ENCODE results near the gene POLR2J3. TPM values are rescaled to one million over a fixed set of nuclear protein-coding genes. Genes with fewer than 3 reads are reported as not detected.
"Not testable (repeated sequence)": the region's sequence is repeated elsewhere in the genome, so short reads cannot be mapped to it uniquely, and the experiment has no call there.

POLR2J3 gene
- total RNA-seq = 19.8 TPM
- polyA plus RNA-seq (ENCODE audit: insufficient read depth in 1 of 8, insufficient read length in 8 of 8, low replicate concordance in 1 of 8) = 10 to 100 TPM; 40.2 to 66.3 (median 55.7) TPM
- long read RNA-seq, donor 1, full-length matches to known transcripts = 5 of 5 reads
- long read RNA-seq, donor 1, partial matches to known transcripts = 0 of 5 reads
- long read RNA-seq, donor 1, other reads (novel, unspliced or antisense) = 0 of 5 reads
- long read RNA-seq, donor 2, partial matches to known transcripts = 0 of 1 reads
- long read RNA-seq, donor 2, other reads (novel, unspliced or antisense) = 0 of 1 reads
- long read RNA-seq, donor 3, full-length matches to known transcripts = 8 of 8 reads
- long read RNA-seq, donor 3, partial matches to known transcripts = 0 of 8 reads
- long read RNA-seq, donor 3, other reads (novel, unspliced or antisense) = 0 of 8 reads
- long read RNA-seq, donor 4, full-length matches to known transcripts = 3 of 3 reads
- long read RNA-seq, donor 4, partial matches to known transcripts = 0 of 3 reads
- long read RNA-seq, donor 4, other reads (novel, unspliced or antisense) = 0 of 3 reads
- long read RNA-seq, donor 5, full-length matches to known transcripts = 5 of 5 reads
- long read RNA-seq, donor 5, partial matches to known transcripts = 0 of 5 reads
- long read RNA-seq, donor 5, other reads (novel, unspliced or antisense) = 0 of 5 reads
- long read RNA-seq, donor 6, full-length matches to known transcripts = 2 of 2 reads
- long read RNA-seq, donor 6, partial matches to known transcripts = 0 of 2 reads
- long read RNA-seq, donor 6, other reads (novel, unspliced or antisense) = 0 of 2 reads
- long read RNA-seq, donor 7, full-length matches to known transcripts = 10 of 10 reads
- long read RNA-seq, donor 7, partial matches to known transcripts = 0 of 10 reads
- long read RNA-seq, donor 7, other reads (novel, unspliced or antisense) = 0 of 10 reads
- long read RNA-seq, donor 8, full-length matches to known transcripts = 4 of 4 reads
- long read RNA-seq, donor 8, partial matches to known transcripts = 0 of 4 reads
- long read RNA-seq, donor 8, other reads (novel, unspliced or antisense) = 0 of 4 reads
- long read RNA-seq, donor 9, full-length matches to known transcripts = 9 of 9 reads
- long read RNA-seq, donor 9, partial matches to known transcripts = 0 of 9 reads
- long read RNA-seq, donor 9, other reads (novel, unspliced or antisense) = 0 of 9 reads
- long read RNA-seq, donor 10, full-length matches to known transcripts = 1 of 1 reads
- long read RNA-seq, donor 10, partial matches to known transcripts = 0 of 1 reads
- long read RNA-seq, donor 10, other reads (novel, unspliced or antisense) = 0 of 1 reads
- long read RNA-seq, donor 11, full-length matches to known transcripts = 3 of 3 reads
- long read RNA-seq, donor 11, partial matches to known transcripts = 0 of 3 reads
- long read RNA-seq, donor 11, other reads (novel, unspliced or antisense) = 0 of 3 reads

GRCh38 chr7:102572261-102573239 is at the start of gene POLR2J3:
Gene POLR2J3, minus strand, starts transcription at chr7:102572583. Its CDS starts 62 bp downstream, at chr7:102572521.
- peak within 1 kb of the TSS; percentile 56 for H3K4me3 ChIP-seq (ENCODE audit: low read length)
- not testable (repeated sequence) for H3K27me3 ChIP-seq (ENCODE audit: control insufficient read depth, insufficient read depth, low read length); H3K36me3 ChIP-seq (ENCODE audit: control insufficient read depth, insufficient read depth, low read length); H3K9me3 ChIP-seq (replicated peaks; ENCODE audit: control insufficient read depth, low read depth, low read length); H3K4me1 ChIP-seq (ENCODE audit: control insufficient read depth, insufficient read depth, low read length); H3K27ac ChIP-seq (ENCODE audit: low read length)
- 0% methylated on average over 24 of the region's 64 CpGs for WGBS (ENCODE audit: insufficient coverage)
- DNase-seq = peak; percentile 93

DNA sequence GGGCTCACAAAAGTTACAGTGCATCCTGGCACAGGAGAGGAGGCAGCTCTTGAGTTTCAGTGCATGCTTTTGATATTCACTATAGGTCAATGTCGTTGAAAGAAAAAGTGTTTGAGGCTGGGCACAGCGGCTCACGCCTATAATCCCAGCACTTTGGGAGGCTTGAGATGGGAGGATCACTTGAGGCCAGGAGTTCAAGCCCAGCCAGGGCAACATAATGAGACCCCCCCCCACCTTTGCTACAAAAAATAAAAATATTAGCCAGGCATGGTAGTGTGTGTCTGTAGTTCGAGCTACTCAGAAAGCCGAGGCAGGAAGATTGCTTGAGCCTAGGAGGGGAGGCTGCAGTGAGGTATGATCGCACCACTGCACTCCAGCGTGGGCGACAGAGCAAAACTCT is 45.7 kb upstream of the POLR2J3 start:
- whole genome bisulfite sequencing (ENCODE audit: insufficient coverage) = no CpG with 5 or more reads among the region's 8 CpGs

DNA sequence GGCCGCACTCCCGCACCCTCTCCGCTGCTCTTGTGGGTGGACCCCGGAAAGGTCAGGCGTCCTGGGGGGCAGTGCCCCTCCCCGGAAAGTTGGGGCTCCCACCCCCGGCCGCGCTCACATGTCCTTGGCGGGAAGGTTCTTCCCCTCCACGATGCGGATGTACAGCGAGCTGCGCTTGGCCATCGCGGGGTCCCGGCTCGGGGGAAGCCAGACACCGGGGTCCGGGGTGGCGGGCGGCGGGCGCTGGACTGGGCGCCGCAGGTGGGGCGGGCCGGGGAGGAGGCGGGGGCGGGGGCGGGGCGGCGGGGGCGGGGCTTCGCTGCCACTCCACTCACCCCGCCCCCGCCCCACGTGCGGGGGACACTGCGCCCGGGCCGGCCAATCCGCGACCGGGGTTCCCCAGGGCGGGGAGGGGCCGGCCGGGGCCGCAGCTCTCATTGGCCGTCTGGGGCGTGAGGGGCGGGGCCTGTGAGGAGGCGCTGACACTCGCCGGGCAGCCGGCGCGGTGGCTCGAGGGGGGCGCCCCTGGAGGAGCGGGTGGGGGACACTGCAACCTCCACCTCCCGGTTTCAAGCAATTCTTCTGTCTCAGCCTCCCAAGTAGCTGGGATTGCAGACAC is 44.2 kb upstream of the POLR2J3 start, which contains the start of gene RASA4:
Gene RASA4 (minus strand): TSS at position 250 of the 619 bp plus-strand sequence. CDS start 67 bp downstream, at position 183.
- peak; percentile 36 for DNase-seq
- not testable (repeated sequence) for H3K27ac ChIP-seq (ENCODE audit: low read length); H3K36me3 ChIP-seq (ENCODE audit: control insufficient read depth, insufficient read depth, low read length); H3K9me3 ChIP-seq (replicated peaks; ENCODE audit: control insufficient read depth, low read depth, low read length); H3K4me1 ChIP-seq (ENCODE audit: control insufficient read depth, insufficient read depth, low read length); H3K27me3 ChIP-seq (ENCODE audit: control insufficient read depth, insufficient read depth, low read length)
- peak within 1 kb of the TSS; percentile 40 for H3K4me3 ChIP-seq (ENCODE audit: low read length)
- no CpG with 5 or more reads among the region's 62 CpGs for WGBS (ENCODE audit: insufficient coverage)

More for the DNA sequence above, 45.7 kb upstream of the POLR2J3 start:
- DNase-seq = peak; percentile 0
- not testable (repeated sequence) for H3K9me3 ChIP-seq (replicated peaks; ENCODE audit: control insufficient read depth, low read depth, low read length); H3K27ac ChIP-seq (ENCODE audit: low read length); H3K4me1 ChIP-seq (ENCODE audit: control insufficient read depth, insufficient read depth, low read length); H3K36me3 ChIP-seq (ENCODE audit: control insufficient read depth, insufficient read depth, low read length); H3K27me3 ChIP-seq (ENCODE audit: control insufficient read depth, insufficient read depth, low read length); H3K4me3 ChIP-seq (ENCODE audit: low read length)

- no CpG with 5 or more reads among the region's 10 CpGs for WGBS (ENCODE audit: insufficient coverage)
- H3K27me3 ChIP-seq (ENCODE audit: control insufficient read depth, insufficient read depth, low read length); H3K27ac ChIP-seq (ENCODE audit: low read length); DNase-seq; H3K9me3 ChIP-seq (replicated peaks; ENCODE audit: control insufficient read depth, low read depth, low read length); H3K4me1 ChIP-seq (ENCODE audit: control insufficient read depth, insufficient read depth, low read length); H3K4me3 ChIP-seq (ENCODE audit: low read length); H3K36me3 ChIP-seq (ENCODE audit: control insufficient read depth, insufficient read depth, low read length): not testable (repeated sequence)
Observed at GRCh38 chr7:102615930-102616329, 43.5 kb upstream of the POLR2J3 start.

DNA sequence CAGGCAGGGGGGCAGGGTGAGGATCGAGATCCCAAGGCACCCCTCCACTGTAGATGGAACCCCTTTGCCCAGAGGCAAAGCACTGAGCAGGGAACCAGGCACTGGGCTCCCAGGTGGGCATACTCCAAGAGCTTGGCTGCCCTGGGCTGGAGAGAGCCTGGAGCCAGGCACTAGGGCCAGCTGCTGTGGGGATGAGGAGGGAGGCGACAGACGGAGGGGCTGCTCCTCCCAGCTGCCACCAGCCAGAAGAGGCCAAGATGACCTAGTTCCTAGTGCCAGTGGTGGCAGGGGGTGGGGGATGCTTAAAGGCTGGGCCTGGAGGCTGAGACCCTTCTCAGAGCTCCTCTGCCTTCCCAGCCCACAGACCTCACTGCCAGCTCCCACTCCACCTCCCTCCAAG is 42.5 kb upstream of the POLR2J3 start:
- not testable (repeated sequence) for H3K27me3 ChIP-seq (ENCODE audit: control insufficient read depth, insufficient read depth, low read length); H3K27ac ChIP-seq (ENCODE audit: low read length); H3K36me3 ChIP-seq (ENCODE audit: control insufficient read depth, insufficient read depth, low read length); H3K4me1 ChIP-seq (ENCODE audit: control insufficient read depth, insufficient read depth, low read length); H3K9me3 ChIP-seq (replicated peaks; ENCODE audit: control insufficient read depth, low read depth, low read length); DNase-seq; H3K4me3 ChIP-seq (ENCODE audit: low read length)
- no CpG with 5 or more reads among the region's 3 CpGs for WGBS (ENCODE audit: insufficient coverage)

- not testable (repeated sequence) for H3K36me3 ChIP-seq (ENCODE audit: control insufficient read depth, insufficient read depth, low read length); H3K4me3 ChIP-seq (ENCODE audit: low read length); H3K4me1 ChIP-seq (ENCODE audit: control insufficient read depth, insufficient read depth, low read length); H3K27ac ChIP-seq (ENCODE audit: low read length); DNase-seq; H3K27me3 ChIP-seq (ENCODE audit: control insufficient read depth, insufficient read depth, low read length); H3K9me3 ChIP-seq (replicated peaks; ENCODE audit: control insufficient read depth, low read depth, low read length)
- WGBS (ENCODE audit: insufficient coverage) = no CpG with 5 or more reads among the region's 4 CpGs
Observed at GRCh38 chr7:102614346-102614697, 41.9 kb upstream of the POLR2J3 start.

- not testable (repeated sequence) for H3K4me3 ChIP-seq (ENCODE audit: low read length); H3K4me1 ChIP-seq (ENCODE audit: control insufficient read depth, insufficient read depth, low read length); H3K36me3 ChIP-seq (ENCODE audit: control insufficient read depth, insufficient read depth, low read length); H3K9me3 ChIP-seq (replicated peaks; ENCODE audit: control insufficient read depth, low read depth, low read length); H3K27ac ChIP-seq (ENCODE audit: low read length); DNase-seq; H3K27me3 ChIP-seq (ENCODE audit: control insufficient read depth, insufficient read depth, low read length)
- no CpG with 5 or more reads among the region's 15 CpGs for WGBS (ENCODE audit: insufficient coverage)
Observed at GRCh38 chr7:102613575-102614345, 41.4 kb upstream of the POLR2J3 start.

DNA sequence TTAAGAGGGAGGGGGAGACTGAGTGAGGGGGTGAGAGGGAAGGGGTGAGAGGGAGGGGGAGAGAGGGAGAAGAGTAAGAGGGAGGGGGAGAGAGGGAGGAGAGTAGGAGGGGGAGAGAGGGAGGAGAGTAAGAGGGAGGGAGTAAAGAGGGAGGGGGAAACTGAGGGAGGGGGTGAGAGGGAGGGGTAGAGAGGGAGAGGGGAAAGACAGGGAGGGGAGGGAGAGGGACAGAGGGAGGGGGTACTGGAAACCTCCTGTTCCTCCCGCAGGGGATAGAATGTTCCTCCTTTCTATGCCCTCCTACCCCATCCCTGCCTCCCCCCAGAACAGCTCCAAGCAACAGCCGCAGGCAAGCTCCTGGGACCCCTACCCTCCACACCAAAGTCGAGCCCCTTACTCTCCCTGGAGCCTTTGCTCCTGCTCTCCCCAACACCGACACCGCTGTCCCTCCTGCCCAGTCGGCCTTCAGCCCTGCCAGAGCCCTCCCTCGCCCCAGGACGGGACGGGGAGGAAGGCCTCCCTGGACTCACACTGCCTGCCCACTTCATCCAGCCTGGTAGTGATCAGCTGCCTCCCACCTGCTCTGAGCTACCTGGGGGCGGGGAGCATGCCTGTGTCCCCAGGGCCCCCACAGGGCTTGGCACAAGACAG is 39.4 kb upstream of the POLR2J3 start:
- peak; percentile 33 for DNase-seq
- WGBS (ENCODE audit: insufficient coverage) = 3% methylated on average over 4 of the region's 10 CpGs
- not testable (repeated sequence) for H3K36me3 ChIP-seq (ENCODE audit: control insufficient read depth, insufficient read depth, low read length); H3K4me3 ChIP-seq (ENCODE audit: low read length); H3K4me1 ChIP-seq (ENCODE audit: control insufficient read depth, insufficient read depth, low read length); H3K9me3 ChIP-seq (replicated peaks; ENCODE audit: control insufficient read depth, low read depth, low read length); H3K27me3 ChIP-seq (ENCODE audit: control insufficient read depth, insufficient read depth, low read length)
- H3K27ac ChIP-seq (ENCODE audit: low read length) = peak overlapping the region; percentile 76

All from muscle of leg (tissue), 16 donors.